ENCODE measurements around the gene EPS15.

DNA sequence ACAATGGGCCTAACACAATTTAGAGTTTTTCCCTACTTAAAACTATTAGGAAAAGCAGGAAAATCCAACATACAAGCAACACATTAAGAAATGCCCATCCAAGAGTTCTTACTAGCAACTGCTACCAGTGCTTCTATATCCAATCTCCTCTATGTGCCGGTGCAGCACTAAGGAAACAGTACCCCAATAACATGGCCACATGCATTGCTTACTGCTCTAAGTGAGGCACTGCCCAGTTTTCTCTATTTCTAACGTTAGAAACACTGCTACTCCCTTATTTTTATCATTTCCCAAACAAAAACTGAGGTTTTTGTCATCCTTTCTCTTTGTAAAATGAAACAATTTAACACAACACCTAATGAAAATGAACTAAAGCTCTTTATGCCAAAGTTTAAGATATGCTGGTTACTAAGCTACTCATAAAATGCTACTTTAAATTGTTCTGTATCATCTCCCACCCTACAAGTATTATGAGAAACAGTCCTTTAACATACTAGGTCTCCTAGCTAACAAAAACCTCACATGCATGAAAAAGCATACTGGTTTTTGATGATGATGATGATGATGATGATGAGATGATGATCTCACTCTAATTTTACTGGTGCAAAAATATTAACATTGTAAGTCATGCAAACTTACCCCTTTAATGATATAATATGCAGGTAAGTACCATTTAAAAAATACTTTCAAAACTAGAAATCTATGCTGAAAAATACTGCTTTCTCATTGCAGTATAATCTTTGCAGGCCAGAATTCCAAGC, 98.0 kb downstream of the EPS15 start:
- TF ChIP-seq POLR2AphosphoS5 (IDR thresholded peaks at IDR 0.05; ENCODE audit: low read depth, low read length) (no peak), POLR2A (IDR thresholded peaks at IDR 0.05; ENCODE audit: low read depth, low read length) (no peak)

Data from GM12891 (cell line).